GM18517 (cell line): ENCODE results near the gene EML5.

Experiments used
- ATAC-seq: cut with Tn5 transposase; IDR thresholded peaks from one replicate; pipeline ENCODE4 v1.9.1; 2021; ENCODE audit warnings: mild to moderate bottlenecking, moderate library complexity; ENCODE audit not compliant: unreplicated experiment

The EML5 gene

DNA sequence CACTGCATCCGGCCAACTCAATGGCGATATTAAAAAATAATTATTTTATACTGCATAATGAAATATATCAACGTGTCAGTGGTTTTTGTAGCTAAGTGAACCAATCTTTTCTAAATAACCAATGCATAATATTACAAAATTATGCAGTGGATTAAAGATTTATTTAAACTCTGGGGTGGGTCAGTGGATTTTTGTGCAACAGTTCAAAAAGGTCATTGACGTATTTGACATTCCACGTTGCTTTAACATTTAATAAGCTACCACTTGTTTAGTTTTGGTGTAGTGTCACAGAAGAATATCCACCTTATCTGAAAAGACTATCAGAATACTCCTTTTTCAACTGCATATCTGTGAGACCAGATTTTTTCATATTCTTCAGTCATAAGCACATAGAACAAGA, 227.3 kb downstream of the EML5 start:
- no peak for ATAC-seq

- no peak for ATAC-seq
Observed at GRCh38 chr14:88563845-88564244, 228.9 kb downstream of the EML5 start.

- peak; percentile 90 for ATAC-seq
Observed at GRCh38 chr14:88562831-88563686, 229.7 kb downstream of the EML5 start, which contains the start of gene ZC3H14. ZC3H14 (plus strand) TSS chr14:88563037; CDS start chr14:88563134, 97 bp downstream.

DNA sequence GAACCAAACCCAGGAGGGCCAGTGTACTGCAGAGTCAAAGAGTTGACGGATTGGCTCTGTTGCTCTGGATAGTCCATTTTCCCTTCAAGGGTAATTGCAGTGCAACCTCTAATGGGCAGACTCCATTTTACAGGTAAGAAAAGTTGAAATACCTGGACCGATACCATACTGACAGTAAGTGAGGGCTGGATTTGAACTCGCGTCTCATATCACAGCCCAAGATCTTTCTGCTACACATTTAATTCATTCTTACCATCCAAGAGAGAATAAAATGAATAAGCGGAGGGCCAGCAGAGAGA, 230.3 kb downstream of the EML5 start:
- ATAC-seq, result peak; percentile 14
